GM18909 (cell line): ENCODE results near the gene CNGA4.
"Not testable (repeated sequence)": the region's sequence is repeated elsewhere in the genome, so short reads cannot be mapped to it uniquely, and the experiment has no call there.

Experiments used
- ATAC-seq: cut with Tn5 transposase; IDR thresholded peaks from one replicate; pipeline ENCODE4 v1.9.1; 2021; ENCODE audit warnings: mild to moderate bottlenecking; ENCODE audit not compliant: unreplicated experiment, poor library complexity

The CNGA4 gene

GRCh38 chr11:6258141-6258540 lies 19.3 kb downstream of the CNGA4 start:
- ATAC-seq, result no peak

- no peak for ATAC-seq
These were observed 19.7 kb downstream of the CNGA4 start for GRCh38 chr11:6258571-6259081.

- ATAC-seq, result no peak
These were observed 21.4 kb downstream of the CNGA4 start for GRCh38 chr11:6260207-6260726.

- ATAC-seq, result no peak
These were observed 24.8 kb downstream of the CNGA4 start for GRCh38 chr11:6263662-6264061.

GRCh38 chr11:6268820-6269219 lies 29.9 kb downstream of the CNGA4 start:
- ATAC-seq, result no peak

GRCh38 chr11:6269994-6270393 lies 31.1 kb downstream of the CNGA4 start:
- ATAC-seq, result no peak

GRCh38 chr11:6270584-6271246 lies 31.8 kb downstream of the CNGA4 start:
- no peak for ATAC-seq

- no peak for ATAC-seq
These were observed 32.7 kb downstream of the CNGA4 start for GRCh38 chr11:6271598-6271997.

GRCh38 chr11:6273188-6273587 lies 34.3 kb downstream of the CNGA4 start:
- ATAC-seq, result no peak

GRCh38 chr11:6280809-6281208 lies 41.9 kb downstream of the CNGA4 start:
- not testable (repeated sequence) for ATAC-seq

- ATAC-seq, result no peak
These were observed 44.6 kb downstream of the CNGA4 start for GRCh38 chr11:6283453-6284023.

GRCh38 chr11:6284250-6284649 lies 45.4 kb downstream of the CNGA4 start:
- ATAC-seq, result no peak

GRCh38 chr11:6285019-6285418 lies 46.1 kb downstream of the CNGA4 start:
- no peak for ATAC-seq
